IMR-90 (cell line): Measurements from ENCODE around the gene CASTOR1.
A peak's percentile ranks its signal among the peaks of the same experiment; 100 is the strongest.

Source experiments
- CTCF ChIP-seq: conservative IDR thresholded peaks from 2 replicates; pipeline ENCODE4 v1.5.1; 2012; ENCODE audit warnings: mild to moderate bottlenecking, low read depth, low read length, improper control_type of control experiment
- FOS ChIP-seq: fragments of 150-350 bp; IDR thresholded peaks from 2 replicates; pipeline ENCODE4 v1.6.1; 2016; ENCODE audit warnings: low read depth, low read length
- MXI1 ChIP-seq: IDR thresholded peaks from 2 replicates; pipeline ENCODE4 v1.6.1; 2012; ENCODE audit warnings: low read depth, mild to moderate bottlenecking, low read length, moderate library complexity, borderline replicate concordance
- POLR2A ChIP-seq: IDR thresholded peaks from 2 replicates; pipeline ENCODE4 v1.6.1; 2012; ENCODE audit warnings: mild to moderate bottlenecking, low read depth, low read length
- RFX5 ChIP-seq: IDR thresholded peaks from 2 replicates; pipeline ENCODE4 v1.8.0; 2012; ENCODE audit warnings: low read depth, mild to moderate bottlenecking, low read length, moderate library complexity

- TF ChIP-seq MXI1 (no peak), POLR2A (peak; percentile 39; the same call in 1 of the 2 replicates), FOS (no peak), CTCF (peak; percentile 75), RFX5 (no peak)
Measured at GRCh38 chr22:30286813-30287647, 2.3 kb downstream of the CASTOR1 start.
